HG02798 (cell line): ENCODE results near the gene TCF15.

Source experiments
- ATAC-seq: cut with Tn5 transposase; IDR thresholded peaks from one replicate; pipeline ENCODE4 v1.9.1; 2021; ENCODE audit warnings: mild to moderate bottlenecking; ENCODE audit not compliant: unreplicated experiment, poor library complexity

Gene TCF15

GRCh38 chr20:558117-558516, 52.0 kb downstream of the TCF15 start:
- ATAC-seq = no peak

DNA sequence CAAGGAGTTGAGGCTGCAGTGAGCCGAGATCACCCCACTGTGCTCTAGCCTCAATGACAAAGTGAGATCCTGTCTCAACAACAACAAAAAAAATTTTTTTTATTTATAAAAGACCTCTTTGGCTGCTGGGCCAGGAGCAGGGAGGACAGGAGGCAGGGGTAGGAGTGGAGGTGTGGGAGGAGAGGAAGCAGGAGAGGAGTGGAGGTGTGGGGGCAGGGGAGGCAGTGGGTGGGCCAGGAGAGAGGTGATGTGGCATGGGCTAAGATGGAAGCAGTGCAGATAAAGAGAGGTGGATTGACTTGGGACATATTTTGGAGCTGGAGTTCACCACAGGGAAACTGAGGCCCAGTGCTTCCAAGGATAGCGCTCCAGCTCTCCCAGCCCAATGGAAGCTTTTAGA, 53.1 kb downstream of the TCF15 start:
- no peak for ATAC-seq

- ATAC-seq = no peak
These were observed 54.1 kb downstream of the TCF15 start for GRCh38 chr20:555976-556385.
